ENCODE results near the gene AQP5. TPM values are rescaled to one million over a fixed set of nuclear protein-coding genes. Genes with fewer than 3 reads are reported as not detected.
"Not testable (repeated sequence)": the region's sequence is repeated elsewhere in the genome, so short reads cannot be mapped to it uniquely, and the experiment has no call there.

The AQP5 gene
- total RNA-seq, 2 experiments from 2014 or later: not detected

GRCh38 chr12:49983892-49984291, 22.2 kb downstream of the AQP5 start:
- no peaks in the 10 kb centered on the region for H3K9me3 Mint-ChIP-seq
- no peaks in the 10 kb centered on the region for H3K27me3 Mint-ChIP-seq (ENCODE audit: low read depth)
- no peak overlapping the region for H3K27ac Mint-ChIP-seq
- H3K36me3 Mint-ChIP-seq (ENCODE audit: low read depth): peaks cover 3% of the 10 kb centered on the region
- DNase-seq: no peak
- intact Hi-C loops (cut with micrococcal nuclease): no loop called here
- CTCF ChIA-PET: interaction anchor here (0.6 to 7.3 kb wide), 5 partner anchors 17 to 624 kb away, joined by 3 to 76 read pairs (median 3); no protein-coding TSS in a partner anchor
- H3K4me1 Mint-ChIP-seq (ENCODE audit: low read depth): peaks cover 1% of the 10 kb centered on the region
- no peak overlapping the region for H3K4me3 Mint-ChIP-seq

- DNase-seq: no peak
Observed at GRCh38 chr12:49984476-49985359, 23.0 kb downstream of the AQP5 start.

GRCh38 chr12:49985981-49986380, 24.3 kb downstream of the AQP5 start:
- H3K27ac Mint-ChIP-seq: peak overlapping the region; percentile 65
- CTCF ChIA-PET: interaction anchor here (0.8 to 2.1 kb wide), 5 partner anchors 19 to 119 kb away, joined by 3 to 14 read pairs (median 3); no protein-coding TSS in a partner anchor
- intact Hi-C loops (cut with micrococcal nuclease): no loop called here
- H3K27me3 Mint-ChIP-seq (ENCODE audit: low read depth): no peaks in the 10 kb centered on the region
- no peaks in the 10 kb centered on the region for H3K9me3 Mint-ChIP-seq
- peaks cover 11% of the 10 kb centered on the region for H3K36me3 Mint-ChIP-seq (ENCODE audit: low read depth)
- DNase-seq: peak; percentile 17
- no peak overlapping the region for H3K4me3 Mint-ChIP-seq
- H3K4me1 Mint-ChIP-seq (ENCODE audit: low read depth): peaks cover 1% of the 10 kb centered on the region

More at GRCh38 chr12:49984476-49985359, 23.0 kb downstream of the AQP5 start:
- Mint-ChIP-seq H3K4me3 (no peak overlapping the region), H3K9me3 (no peaks in the 10 kb centered on the region), H3K27me3 (ENCODE audit: low read depth) (no peaks in the 10 kb centered on the region), H3K36me3 (ENCODE audit: low read depth) (peaks cover 8% of the 10 kb centered on the region), H3K4me1 (ENCODE audit: low read depth) (peaks cover 1% of the 10 kb centered on the region), H3K27ac (no peak overlapping the region)
- intact Hi-C loops (cut with micrococcal nuclease): no loop called here
- CTCF ChIA-PET: interaction anchor here (0.8 to 7.3 kb wide), 5 partner anchors 17 to 117 kb away, joined by 3 to 76 read pairs (median 6); no protein-coding TSS in a partner anchor

GRCh38 chr12:49986476-49986875, 24.8 kb downstream of the AQP5 start:
- intact Hi-C loops (cut with micrococcal nuclease); H3K4me3 Mint-ChIP-seq; H3K4me1 Mint-ChIP-seq (ENCODE audit: low read depth); H3K9me3 Mint-ChIP-seq; DNase-seq; H3K27me3 Mint-ChIP-seq (ENCODE audit: low read depth): not testable (repeated sequence)
- H3K36me3 Mint-ChIP-seq (ENCODE audit: low read depth): peaks cover 11% of the 10 kb centered on the region
- H3K27ac Mint-ChIP-seq: peak overlapping the region; percentile 65
- CTCF ChIA-PET: interaction anchor here (1.3 to 2.1 kb wide), 2 partner anchors 19 to 51 kb away, joined by 3 to 14 read pairs; no protein-coding TSS in a partner anchor

- CTCF ChIA-PET: no interaction called here
- no peaks in the 10 kb centered on the region for H3K27me3 Mint-ChIP-seq (ENCODE audit: low read depth)
- peaks cover 1% of the 10 kb centered on the region for H3K4me1 Mint-ChIP-seq (ENCODE audit: low read depth)
- no peak overlapping the region for H3K27ac Mint-ChIP-seq
- H3K36me3 Mint-ChIP-seq (ENCODE audit: low read depth): peaks cover 21% of the 10 kb centered on the region
- H3K9me3 Mint-ChIP-seq: no peaks in the 10 kb centered on the region
- intact Hi-C loops (cut with micrococcal nuclease): no loop called here
- DNase-seq: no peak
- no peak overlapping the region for H3K4me3 Mint-ChIP-seq
Observed at GRCh38 chr12:49987625-49988303, 26.1 kb downstream of the AQP5 start.

- H3K4me3 Mint-ChIP-seq; H3K9me3 Mint-ChIP-seq; DNase-seq; H3K27ac Mint-ChIP-seq; H3K27me3 Mint-ChIP-seq (ENCODE audit: low read depth); H3K4me1 Mint-ChIP-seq (ENCODE audit: low read depth); intact Hi-C loops (cut with micrococcal nuclease): not testable (repeated sequence)
- CTCF ChIA-PET: interaction anchor here (2.2 kb wide), 1 partner anchor 50 kb away, joined by 11 read pairs; no protein-coding TSS in a partner anchor
- H3K36me3 Mint-ChIP-seq (ENCODE audit: low read depth): peaks cover 32% of the 10 kb centered on the region
Observed at GRCh38 chr12:49989400-49989799, 27.7 kb downstream of the AQP5 start.

GRCh38 chr12:49990273-49990672, 28.6 kb downstream of the AQP5 start:
- H3K27me3 Mint-ChIP-seq (ENCODE audit: low read depth): no peaks in the 10 kb centered on the region
- no peak overlapping the region for H3K4me3 Mint-ChIP-seq
- intact Hi-C loops (cut with micrococcal nuclease): no loop called here
- H3K4me1 Mint-ChIP-seq (ENCODE audit: low read depth): peaks cover 1% of the 10 kb centered on the region
- H3K27ac Mint-ChIP-seq: no peak overlapping the region
- no peak for DNase-seq
- no peaks in the 10 kb centered on the region for H3K9me3 Mint-ChIP-seq
- CTCF ChIA-PET: interaction anchor here (0.6 to 2.2 kb wide), 5 partner anchors 19 to 204 kb away, joined by 3 to 11 read pairs (median 3); no protein-coding TSS in a partner anchor
- peaks cover 39% of the 10 kb centered on the region for H3K36me3 Mint-ChIP-seq (ENCODE audit: low read depth)

GRCh38 chr12:49998453-49998852, 36.8 kb downstream of the AQP5 start:
- no peak overlapping the region for H3K27ac Mint-ChIP-seq
- H3K4me1 Mint-ChIP-seq (ENCODE audit: low read depth): no peaks in the 10 kb centered on the region
- CTCF ChIA-PET: no interaction called here
- no peak overlapping the region for H3K4me3 Mint-ChIP-seq
- peaks cover 54% of the 10 kb centered on the region for H3K36me3 Mint-ChIP-seq (ENCODE audit: low read depth)
- intact Hi-C loops (cut with micrococcal nuclease): no loop called here
- no peak for DNase-seq
- no peaks in the 10 kb centered on the region for H3K27me3 Mint-ChIP-seq (ENCODE audit: low read depth)
- no peaks in the 10 kb centered on the region for H3K9me3 Mint-ChIP-seq

GRCh38 chr12:50003595-50003994, 41.9 kb downstream of the AQP5 start:
- CTCF ChIA-PET: interaction anchor here (0.9 to 1.8 kb wide), 3 partner anchors 35 to 67 kb away, joined by 3 to 7 read pairs (median 4); no protein-coding TSS in a partner anchor
- intact Hi-C loops (cut with micrococcal nuclease): no loop called here
- DNase-seq: no peak
- H3K36me3 Mint-ChIP-seq (ENCODE audit: low read depth): peaks cover 44% of the 10 kb centered on the region
- H3K27me3 Mint-ChIP-seq (ENCODE audit: low read depth): no peaks in the 10 kb centered on the region
- H3K27ac Mint-ChIP-seq: no peak overlapping the region
- H3K9me3 Mint-ChIP-seq: no peaks in the 10 kb centered on the region
- H3K4me3 Mint-ChIP-seq: no peak overlapping the region
- H3K4me1 Mint-ChIP-seq (ENCODE audit: low read depth): peaks cover 2% of the 10 kb centered on the region

GRCh38 chr12:50004696-50005095, 43.0 kb downstream of the AQP5 start:
- Mint-ChIP-seq H3K4me1 (ENCODE audit: low read depth) (peaks cover 2% of the 10 kb centered on the region), H3K4me3 (no peak overlapping the region), H3K9me3 (no peaks in the 10 kb centered on the region), H3K36me3 (ENCODE audit: low read depth) (peaks cover 37% of the 10 kb centered on the region), H3K27me3 (ENCODE audit: low read depth) (no peaks in the 10 kb centered on the region), H3K27ac (no peak overlapping the region)
- intact Hi-C loops (cut with micrococcal nuclease): no loop called here
- no peak for DNase-seq
- CTCF ChIA-PET: interaction anchor here (1.8 kb wide), 1 partner anchor 34 kb away, joined by 7 read pairs; no protein-coding TSS in a partner anchor

- no peak for DNase-seq
- intact Hi-C loops (cut with micrococcal nuclease): no loop called here
- Mint-ChIP-seq H3K27me3 (ENCODE audit: low read depth) (no peaks in the 10 kb centered on the region), H3K9me3 (no peaks in the 10 kb centered on the region), H3K36me3 (ENCODE audit: low read depth) (peaks cover 38% of the 10 kb centered on the region), H3K4me1 (ENCODE audit: low read depth) (peaks cover 2% of the 10 kb centered on the region), H3K27ac (no peak overlapping the region), H3K4me3 (no peak overlapping the region)
- CTCF ChIA-PET: interaction anchor here (1.2 to 1.5 kb wide), 2 partner anchors 34 to 51 kb away, joined by 3 read pairs; no protein-coding TSS in a partner anchor
Observed at GRCh38 chr12:50005175-50005574, 43.5 kb downstream of the AQP5 start.

GRCh38 chr12:50006280-50006679, 44.6 kb downstream of the AQP5 start:
- CTCF ChIA-PET: interaction anchor here (0.7 to 1.5 kb wide), 7 partner anchors 10 to 55 kb away, joined by 3 to 5 read pairs (median 3); no protein-coding TSS in a partner anchor
- Mint-ChIP-seq H3K4me3 (no peak overlapping the region), H3K36me3 (ENCODE audit: low read depth) (peaks cover 33% of the 10 kb centered on the region), H3K27me3 (ENCODE audit: low read depth) (no peaks in the 10 kb centered on the region), H3K27ac (no peak overlapping the region), H3K9me3 (no peaks in the 10 kb centered on the region), H3K4me1 (ENCODE audit: low read depth) (peaks cover 2% of the 10 kb centered on the region)
- intact Hi-C loops (cut with micrococcal nuclease): no loop called here
- DNase-seq: no peak
